T-helper 17 cell (primary cell): ENCODE results near the gene NPRL2. TPM values are rescaled to one million over a fixed set of nuclear protein-coding genes. Genes with fewer than 3 reads are reported as not detected.

Source experiments
- ATAC-seq: fragments of 150-1000 bp; cut with Tn5 transposase; 2 replicates; pipeline ENCODE4 v1.10.0; 2021; ENCODE audit warnings: mild to moderate bottlenecking, moderate library complexity
- DNase-seq, 3 donors: peaks; one replicate each; pipeline versions ENCODE4 v3.0.0 to v3.0.0-alpha.2; 2020 to 2021
- H3K9me3 ChIP-seq: one replicate; pipeline ENCODE4 v1.7.0; 2013; ENCODE audit warnings: low read length, mild to moderate bottlenecking; ENCODE audit not compliant: control insufficient read depth, poor library complexity, severe bottlenecking
- H3K27ac Mint-ChIP-seq: one replicate; pipeline ENCODE4 v1.8.0; 2022; ENCODE audit warnings: mild to moderate bottlenecking, moderate library complexity, mixed read lengths
- H3K27me3 Mint-ChIP-seq: one replicate; pipeline ENCODE4 v1.8.0; 2022; ENCODE audit warnings: mixed read lengths
- H3K36me3 Mint-ChIP-seq: one replicate; pipeline ENCODE4 v1.8.0; 2022; ENCODE audit warnings: low read depth, mixed read lengths
- H3K4me1 Mint-ChIP-seq: one replicate; pipeline ENCODE4 v1.8.0; 2022; ENCODE audit warnings: mild to moderate bottlenecking, mixed read lengths
- H3K4me3 Mint-ChIP-seq: one replicate; pipeline ENCODE4 v1.8.0; 2022; ENCODE audit warnings: mild to moderate bottlenecking, moderate library complexity, mixed read lengths
- total RNA-seq, 4 donors: library from RNA in 2 of 4; stranded (reverse) in 2 of 4; gene quantifications; one replicate each; pipeline ENCODE4 v1.2.3 and lab custom pipeline; 2022 to 2026

NPRL2 gene
- total RNA-seq, 2 donors from 2014 or later, result 27.5 to 29.1 TPM

- no peak for ATAC-seq
- Mint-ChIP-seq H3K36me3 (no peaks in the 10 kb centered on the region), H3K27ac (peak overlapping the region; percentile 32), H3K4me3 (no peak overlapping the region), H3K27me3 (no peaks in the 10 kb centered on the region), H3K4me1 (peaks cover 29% of the 10 kb centered on the region)
- no peaks in the 10 kb centered on the region for H3K9me3 ChIP-seq
- peak in 2 of 3 donors; percentile 40 to 58 for DNase-seq
Observed at GRCh38 chr3:50324351-50325112, 26.0 kb downstream of the NPRL2 start.

- H3K27me3 Mint-ChIP-seq, result no peaks in the 10 kb centered on the region
- H3K27ac Mint-ChIP-seq, result no peak overlapping the region
- no peaks in the 10 kb centered on the region for H3K9me3 ChIP-seq
- ATAC-seq (no peak), DNase-seq (no peak)
- peaks cover 32% of the 10 kb centered on the region for H3K4me1 Mint-ChIP-seq
- H3K4me3 Mint-ChIP-seq, result no peak overlapping the region
- no peaks in the 10 kb centered on the region for H3K36me3 Mint-ChIP-seq
Observed at GRCh38 chr3:50323614-50324199, 26.9 kb downstream of the NPRL2 start.

GRCh38 chr3:50323092-50323600 lies 27.4 kb downstream of the NPRL2 start:
- Mint-ChIP-seq H3K4me1 (peaks cover 30% of the 10 kb centered on the region), H3K27ac (no peak overlapping the region), H3K36me3 (no peaks in the 10 kb centered on the region), H3K27me3 (no peaks in the 10 kb centered on the region), H3K4me3 (no peak overlapping the region)
- ATAC-seq (no peak), DNase-seq (no peak)
- no peaks in the 10 kb centered on the region for H3K9me3 ChIP-seq

GRCh38 chr3:50322386-50323091 lies 28.0 kb downstream of the NPRL2 start, which contains the start of gene HYAL2:
Gene HYAL2 (minus strand): TSS chr3:50322745. CDS start chr3:50320489, 2,256 bp downstream.
- H3K4me1 Mint-ChIP-seq, result peaks cover 33% of the 10 kb centered on the region
- peak within 1 kb of the TSS; percentile 89 for H3K4me3 Mint-ChIP-seq
- ATAC-seq, result no peak
- DNase-seq, result no peak
- peak within 1 kb of the TSS; percentile 59 for H3K27ac Mint-ChIP-seq
- H3K9me3 ChIP-seq, result no peaks in the 10 kb centered on the region
- H3K36me3 Mint-ChIP-seq, result no peaks in the 10 kb centered on the region
- H3K27me3 Mint-ChIP-seq, result no peaks in the 10 kb centered on the region

GRCh38 chr3:50322115-50322385 lies 28.5 kb downstream of the NPRL2 start:
- H3K27ac Mint-ChIP-seq, result no peak overlapping the region
- no peaks in the 10 kb centered on the region for H3K27me3 Mint-ChIP-seq
- DNase-seq, result no peak
- H3K4me3 Mint-ChIP-seq, result peak overlapping the region; percentile 56
- H3K9me3 ChIP-seq, result no peaks in the 10 kb centered on the region
- H3K4me1 Mint-ChIP-seq, result peaks cover 33% of the 10 kb centered on the region
- no peaks in the 10 kb centered on the region for H3K36me3 Mint-ChIP-seq
- ATAC-seq, result no peak

GRCh38 chr3:50321336-50322114 lies 29.1 kb downstream of the NPRL2 start:
- DNase-seq (peak; percentile 68 to 69 (median 68)), ATAC-seq (peak; percentile 75)
- Mint-ChIP-seq H3K27me3 (no peaks in the 10 kb centered on the region), H3K4me3 (peak overlapping the region; percentile 89), H3K4me1 (peaks cover 33% of the 10 kb centered on the region), H3K27ac (peak overlapping the region; percentile 59), H3K36me3 (no peaks in the 10 kb centered on the region)
- H3K9me3 ChIP-seq, result no peaks in the 10 kb centered on the region

- no peaks in the 10 kb centered on the region for H3K9me3 ChIP-seq
- Mint-ChIP-seq H3K4me1 (peaks cover 38% of the 10 kb centered on the region), H3K36me3 (no peaks in the 10 kb centered on the region), H3K27me3 (no peaks in the 10 kb centered on the region), H3K4me3 (peak overlapping the region; percentile 89), H3K27ac (peak overlapping the region; percentile 75)
- ATAC-seq, result peak; percentile 45
- peak in 2 of 3 donors; percentile 51 to 61 for DNase-seq
Observed at GRCh38 chr3:50320853-50321335, 29.7 kb downstream of the NPRL2 start.

- DNase-seq (no peak), ATAC-seq (no peak)
- Mint-ChIP-seq H3K36me3 (no peaks in the 10 kb centered on the region), H3K27me3 (no peaks in the 10 kb centered on the region), H3K27ac (peak overlapping the region; percentile 75), H3K4me3 (peak overlapping the region; percentile 89), H3K4me1 (peaks cover 38% of the 10 kb centered on the region)
- no peaks in the 10 kb centered on the region for H3K9me3 ChIP-seq
Observed at GRCh38 chr3:50319894-50320625, 30.5 kb downstream of the NPRL2 start.

GRCh38 chr3:50319181-50319893 lies 31.2 kb downstream of the NPRL2 start:
- DNase-seq, result no peak
- no peaks in the 10 kb centered on the region for H3K27me3 Mint-ChIP-seq
- peaks cover 33% of the 10 kb centered on the region for H3K4me1 Mint-ChIP-seq
- no peak for ATAC-seq
- no peaks in the 10 kb centered on the region for H3K9me3 ChIP-seq
- no peak overlapping the region for H3K27ac Mint-ChIP-seq
- H3K4me3 Mint-ChIP-seq, result no peak overlapping the region
- H3K36me3 Mint-ChIP-seq, result no peaks in the 10 kb centered on the region

- DNase-seq, result no peak
- Mint-ChIP-seq H3K27ac (no peak overlapping the region), H3K27me3 (no peaks in the 10 kb centered on the region), H3K36me3 (no peaks in the 10 kb centered on the region), H3K4me3 (no peak overlapping the region), H3K4me1 (peaks cover 33% of the 10 kb centered on the region)
- ATAC-seq, result no peak
- H3K9me3 ChIP-seq, result no peaks in the 10 kb centered on the region
Observed at GRCh38 chr3:50318615-50319014, 32.0 kb downstream of the NPRL2 start.

- ATAC-seq (no peak), DNase-seq (no peak)
- Mint-ChIP-seq H3K27ac (no peak overlapping the region), H3K4me1 (peaks cover 33% of the 10 kb centered on the region), H3K36me3 (no peaks in the 10 kb centered on the region), H3K27me3 (no peaks in the 10 kb centered on the region), H3K4me3 (no peak overlapping the region)
- H3K9me3 ChIP-seq, result no peaks in the 10 kb centered on the region
Observed at GRCh38 chr3:50318163-50318562, 32.4 kb downstream of the NPRL2 start.

GRCh38 chr3:50317300-50317699 lies 33.3 kb downstream of the NPRL2 start:
- no peaks in the 10 kb centered on the region for H3K9me3 ChIP-seq
- Mint-ChIP-seq H3K4me1 (peaks cover 32% of the 10 kb centered on the region), H3K27ac (peak overlapping the region; percentile 99), H3K27me3 (no peaks in the 10 kb centered on the region), H3K36me3 (no peaks in the 10 kb centered on the region), H3K4me3 (no peak overlapping the region)
- ATAC-seq, result no peak
- no peak for DNase-seq
